ENCODE measurements around the gene SLC25A18.

DNA sequence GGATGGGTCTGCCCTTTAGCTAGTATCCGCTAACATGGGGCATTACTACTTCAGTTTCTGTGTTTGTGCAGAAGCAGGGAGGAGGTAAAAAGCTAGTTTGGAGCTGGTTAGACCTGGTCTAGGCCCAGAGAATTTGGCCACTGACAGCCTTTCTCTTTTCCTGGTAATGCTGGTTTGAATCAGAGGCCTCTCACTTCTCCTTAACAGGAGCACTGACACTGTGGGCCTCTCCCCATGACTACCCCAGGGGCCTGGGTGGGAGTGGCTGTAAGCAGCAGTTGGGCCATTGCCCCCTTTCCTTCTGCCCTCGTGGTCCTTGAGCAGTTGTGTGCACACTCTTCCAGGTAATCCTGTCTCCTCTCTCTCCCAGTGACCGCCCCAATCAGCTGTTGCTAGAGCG, 8.5 kb upstream of the SLC25A18 start:
- TF ChIP-seq, protein P1, sequence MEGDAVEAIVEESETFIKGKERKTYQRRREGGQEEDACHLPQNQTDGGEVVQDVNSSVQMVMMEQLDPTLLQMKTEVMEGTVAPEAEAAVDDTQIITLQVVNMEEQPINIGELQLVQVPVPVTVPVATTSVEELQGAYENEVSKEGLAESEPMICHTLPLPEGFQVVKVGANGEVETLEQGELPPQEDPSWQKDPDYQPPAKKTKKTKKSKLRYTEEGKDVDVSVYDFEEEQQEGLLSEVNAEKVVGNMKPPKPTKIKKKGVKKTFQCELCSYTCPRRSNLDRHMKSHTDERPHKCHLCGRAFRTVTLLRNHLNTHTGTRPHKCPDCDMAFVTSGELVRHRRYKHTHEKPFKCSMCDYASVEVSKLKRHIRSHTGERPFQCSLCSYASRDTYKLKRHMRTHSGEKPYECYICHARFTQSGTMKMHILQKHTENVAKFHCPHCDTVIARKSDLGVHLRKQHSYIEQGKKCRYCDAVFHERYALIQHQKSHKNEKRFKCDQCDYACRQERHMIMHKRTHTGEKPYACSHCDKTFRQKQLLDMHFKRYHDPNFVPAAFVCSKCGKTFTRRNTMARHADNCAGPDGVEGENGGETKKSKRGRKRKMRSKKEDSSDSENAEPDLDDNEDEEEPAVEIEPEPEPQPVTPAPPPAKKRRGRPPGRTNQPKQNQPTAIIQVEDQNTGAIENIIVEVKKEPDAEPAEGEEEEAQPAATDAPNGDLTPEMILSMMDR (conservative IDR thresholded peaks at IDR 0.05; ENCODE audit: low read length), result no peak
- TF ChIP-seq EZH2phosphoT487 (IDR thresholded peaks at IDR 0.05; ENCODE audit: borderline replicate concordance, low read depth, low read length), result no peak

All from OCI-LY7 (cell line).